ENCODE measurements around the gene MYORG. TPM values are rescaled to one million over a fixed set of nuclear protein-coding genes. Genes with fewer than 3 reads are reported as not detected.
"Not testable (repeated sequence)": the region's sequence is repeated elsewhere in the genome, so short reads cannot be mapped to it uniquely, and the experiment has no call there.

Gene MYORG
- total RNA-seq, 1 donor = 1.3 TPM

GRCh38 chr9:34362614-34363214, 14.0 kb downstream of the MYORG start:
- no peak for DNase-seq (ENCODE audit: low read depth)
- no peak for TF ChIP-seq CTCF (IDR thresholded peaks at IDR 0.05; ENCODE audit: insufficient read depth, low read length)
- H3K4me3 ChIP-seq (ENCODE audit: low read depth, low read length) = no peak overlapping the region

GRCh38 chr9:34352957-34353356, 23.7 kb downstream of the MYORG start:
- not testable (repeated sequence) for DNase-seq (ENCODE audit: low read depth); H3K4me3 ChIP-seq (ENCODE audit: low read depth, low read length)

DNA sequence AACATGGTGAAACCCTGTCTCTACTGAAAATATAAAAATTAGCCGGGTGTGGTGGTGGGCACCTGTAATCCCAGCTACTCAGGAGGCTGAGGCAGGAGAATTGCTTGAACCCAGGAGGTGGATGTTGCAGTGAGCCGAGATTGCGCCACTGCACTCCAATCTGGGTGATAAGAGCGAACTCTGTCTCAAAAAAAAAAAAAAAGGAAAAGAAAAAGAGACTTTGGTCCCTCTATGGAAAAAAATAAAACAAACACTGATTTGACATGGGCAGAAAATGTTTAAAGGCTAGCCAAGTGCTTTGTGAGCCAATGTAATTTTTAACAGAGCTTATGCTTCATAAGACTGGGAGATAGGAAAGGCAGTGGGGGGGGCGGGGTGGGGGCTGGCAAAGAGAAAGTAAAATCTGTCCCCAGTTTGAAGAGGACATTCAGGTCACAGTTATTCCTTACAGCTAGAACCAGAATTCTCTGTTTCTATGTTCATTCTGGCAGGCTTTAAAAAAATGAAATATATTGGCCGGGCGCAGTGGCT, 24.5 kb downstream of the MYORG start:
- DNase-seq (ENCODE audit: low read depth); H3K4me3 ChIP-seq (ENCODE audit: low read depth, low read length): not testable (repeated sequence)

- TF ChIP-seq CTCF (IDR thresholded peaks at IDR 0.05; ENCODE audit: insufficient read depth, low read length) = no peak
- no peak overlapping the region for H3K4me3 ChIP-seq (ENCODE audit: low read depth, low read length)
- no peak for DNase-seq (ENCODE audit: low read depth)
Measured at GRCh38 chr9:34349324-34349723, 27.4 kb downstream of the MYORG start.

- DNase-seq (ENCODE audit: low read depth) = no peak
- no peak overlapping the region for H3K4me3 ChIP-seq (ENCODE audit: low read depth, low read length)
Measured at GRCh38 chr9:34347800-34348158, 28.9 kb downstream of the MYORG start.

GRCh38 chr9:34346873-34347799, 29.6 kb downstream of the MYORG start:
- DNase-seq (ENCODE audit: low read depth) = no peak
- no peak overlapping the region for H3K4me3 ChIP-seq (ENCODE audit: low read depth, low read length)
- TF ChIP-seq CTCF (IDR thresholded peaks at IDR 0.05; ENCODE audit: insufficient read depth, low read length) = no peak

More at GRCh38 chr9:34347800-34348158, 28.9 kb downstream of the MYORG start:
- TF ChIP-seq CTCF (IDR thresholded peaks at IDR 0.05; ENCODE audit: insufficient read depth, low read length) = no peak

DNA sequence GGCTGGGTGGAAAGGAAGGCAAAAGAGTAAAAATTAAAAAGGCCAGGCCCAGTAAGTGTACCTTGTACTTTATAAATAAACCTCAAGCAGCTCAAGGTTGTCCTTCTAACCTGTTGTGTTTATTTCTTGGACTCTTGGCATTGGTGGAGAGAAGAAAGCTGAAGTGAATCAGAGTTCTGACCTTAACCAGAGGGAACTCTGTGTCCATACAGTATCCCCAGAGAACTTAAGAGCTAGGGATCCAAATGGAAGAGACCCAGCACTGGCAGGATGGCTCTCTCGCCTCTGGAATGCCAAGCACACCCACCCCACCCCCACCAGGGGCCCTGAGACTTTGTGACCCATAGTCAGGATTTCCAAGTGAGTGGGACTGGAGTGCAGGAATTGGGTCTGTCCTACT, 33.1 kb downstream of the MYORG start:
- no peak overlapping the region for H3K4me3 ChIP-seq (ENCODE audit: low read depth, low read length)
- TF ChIP-seq CTCF (IDR thresholded peaks at IDR 0.05; ENCODE audit: insufficient read depth, low read length) = no peak
- no peak for DNase-seq (ENCODE audit: low read depth)

Data from fibroblast of the aortic adventitia (primary cell).